Caco-2 (cell line): ENCODE results near the gene RIMKLB. TPM values are rescaled to one million over a fixed set of nuclear protein-coding genes. Genes with fewer than 3 reads are reported as not detected.

Experiments
- BruUV-seq: library from RNA; stranded (reverse); fragments of 400-500 nt; replicated peaks from 2 replicates; lab custom pipeline; 2021; lab: Mats Ljungman, UMichigan
- CTCF ChIA-PET: fragments of 300-600 bp; sonication (Branson Sonifier 250); formaldehyde crosslinking; loops from one replicate; lab custom pipeline; 2022; ENCODE audit warnings: antibody characterized with exemption; lab: Charles Lee
- POLR2A ChIA-PET: fragments of 300-600 bp; sonication (Branson Sonifier 250); formaldehyde crosslinking; loops from one replicate; lab custom pipeline; 2022; ENCODE audit warnings: antibody characterized with exemption; lab: Charles Lee
- DNase-seq, 2 experiments: peaks; one replicate each; pipeline versions ENCODE4 v3.0.0 to v3.0.0-alpha.2; 2020 to 2022
- H3K27me3 ChIP-seq: replicated peaks from 2 replicates; pipeline ENCODE4 v1.6.0; 2011; ENCODE audit warnings: low read length; ENCODE audit not compliant: control insufficient read depth, insufficient read depth
- H3K36me3 ChIP-seq: 2 replicates; pipeline ENCODE4 v1.5.1; 2011; ENCODE audit warnings: low read length; ENCODE audit not compliant: control insufficient read depth, insufficient read depth
- H3K4me1 ChIP-seq: fragments of 250-450 bp; sonication (Bioruptor Pico); 2 replicates; pipeline ENCODE4 v1.5.1; 2020; ENCODE audit warnings: mild to moderate bottlenecking
- H3K4me3 ChIP-seq: 2 replicates; pipeline ENCODE4 v1.5.1; 2011; ENCODE audit warnings: low read depth, mild to moderate bottlenecking, control low read depth, low read length
- H3K9me3 ChIP-seq: fragments of 250-450 bp; sonication (Bioruptor Pico); 2 replicates; pipeline ENCODE4 v1.5.1; 2020; ENCODE audit warnings: mild to moderate bottlenecking, moderate library complexity
- H3K27ac Mint-ChIP-seq: one replicate; pipeline ENCODE4 v1.8.0; 2022; ENCODE audit warnings: mixed read lengths; ENCODE audit not compliant: unreplicated experiment
- H3K27me3 Mint-ChIP-seq: one replicate; pipeline ENCODE4 v1.8.0; 2022; ENCODE audit warnings: mixed read lengths; ENCODE audit not compliant: insufficient read depth, unreplicated experiment
- H3K36me3 Mint-ChIP-seq: one replicate; pipeline ENCODE4 v1.8.0; 2022; ENCODE audit warnings: mild to moderate bottlenecking, mixed read lengths; ENCODE audit not compliant: insufficient read depth, unreplicated experiment
- H3K4me1 Mint-ChIP-seq: one replicate; pipeline ENCODE4 v1.8.0; 2022; ENCODE audit warnings: low read depth, mixed read lengths; ENCODE audit not compliant: unreplicated experiment
- H3K4me3 Mint-ChIP-seq: one replicate; pipeline ENCODE4 v1.8.0; 2022; ENCODE audit warnings: mild to moderate bottlenecking, moderate library complexity, mixed read lengths; ENCODE audit not compliant: unreplicated experiment
- H3K9me3 Mint-ChIP-seq: one replicate; pipeline ENCODE4 v1.8.0; 2022; ENCODE audit warnings: mixed read lengths; ENCODE audit not compliant: unreplicated experiment
- intact Hi-C: fragments of 100-400 bp; cut with micrococcal nuclease; formaldehyde crosslinking; loops from one replicate; pipeline ENCODE4 v1.10.0; 2022; ENCODE audit not compliant: unreplicated experiment
- total RNA-seq: library from RNA; stranded (reverse); gene quantifications from 2 replicates; pipeline ENCODE4 v1.2.3, GENCODE V29; 2022
- TF ChIP-seq, protein P1 (sequence below), 2 experiments: fragments of 200-600 bp in 1 of 2; IDR thresholded peaks; 1 replicate in 1 of 2; 2 replicates in 1 of 2; pipeline versions ENCODE4 v1.5.1 to v1.8.0; 2011 to 2022; ENCODE audit warnings: antibody characterized with exemption in 1 of 2, control low read depth in 1 of 2, inconsistent platforms in 1 of 2, low read depth in 1 of 2, low read length in 1 of 2, mild to moderate bottlenecking in 1 of 2, moderate library complexity in 1 of 2; ENCODE audit not compliant: insufficient read depth in 1 of 2, severe bottlenecking in 1 of 2, unreplicated experiment in 1 of 2

RIMKLB gene
- total RNA-seq, 1 experiment from 2014 or later: 3.3 TPM

DNA sequence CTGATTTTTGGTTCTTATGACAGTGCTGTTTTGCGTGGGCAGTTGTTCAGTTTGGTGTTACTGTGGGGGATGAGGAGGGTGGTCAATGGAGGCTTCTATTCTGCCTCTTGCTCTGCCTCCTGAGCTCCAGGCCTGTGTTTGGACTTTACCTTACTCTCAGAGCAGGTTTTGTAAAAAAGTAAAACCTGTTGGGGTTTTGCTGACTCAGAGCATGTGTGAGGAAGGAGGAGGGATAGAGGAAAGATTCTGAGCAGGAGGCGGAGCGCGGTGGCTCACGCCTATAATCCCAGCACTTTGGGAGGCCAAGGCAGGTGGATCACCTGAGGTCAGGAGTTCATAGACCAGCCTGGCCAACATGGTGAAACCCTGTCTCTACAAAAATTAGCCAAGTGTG lies 131.3 kb downstream of the RIMKLB start:
- no peaks in the 10 kb centered on the region for H3K4me1 ChIP-seq
- POLR2A ChIA-PET: no interaction called here
- DNase-seq: no peak
- BruUV-seq: no TSS peak
- Mint-ChIP-seq H3K27ac (no peak overlapping the region), H3K36me3 (no peaks in the 10 kb centered on the region), H3K27me3 (peaks cover 9% of the 10 kb centered on the region), H3K4me1 (peaks cover 5% of the 10 kb centered on the region), H3K9me3 (peaks cover 10% of the 10 kb centered on the region), H3K4me3 (no peak overlapping the region)
- intact Hi-C loops: no loop called here
- H3K4me3 ChIP-seq: no peak overlapping the region
- CTCF ChIA-PET: no interaction called here
- H3K9me3 ChIP-seq: peaks cover 4% of the 10 kb centered on the region; the same call in 1 of the 2 replicates
- TF ChIP-seq, protein P1, sequence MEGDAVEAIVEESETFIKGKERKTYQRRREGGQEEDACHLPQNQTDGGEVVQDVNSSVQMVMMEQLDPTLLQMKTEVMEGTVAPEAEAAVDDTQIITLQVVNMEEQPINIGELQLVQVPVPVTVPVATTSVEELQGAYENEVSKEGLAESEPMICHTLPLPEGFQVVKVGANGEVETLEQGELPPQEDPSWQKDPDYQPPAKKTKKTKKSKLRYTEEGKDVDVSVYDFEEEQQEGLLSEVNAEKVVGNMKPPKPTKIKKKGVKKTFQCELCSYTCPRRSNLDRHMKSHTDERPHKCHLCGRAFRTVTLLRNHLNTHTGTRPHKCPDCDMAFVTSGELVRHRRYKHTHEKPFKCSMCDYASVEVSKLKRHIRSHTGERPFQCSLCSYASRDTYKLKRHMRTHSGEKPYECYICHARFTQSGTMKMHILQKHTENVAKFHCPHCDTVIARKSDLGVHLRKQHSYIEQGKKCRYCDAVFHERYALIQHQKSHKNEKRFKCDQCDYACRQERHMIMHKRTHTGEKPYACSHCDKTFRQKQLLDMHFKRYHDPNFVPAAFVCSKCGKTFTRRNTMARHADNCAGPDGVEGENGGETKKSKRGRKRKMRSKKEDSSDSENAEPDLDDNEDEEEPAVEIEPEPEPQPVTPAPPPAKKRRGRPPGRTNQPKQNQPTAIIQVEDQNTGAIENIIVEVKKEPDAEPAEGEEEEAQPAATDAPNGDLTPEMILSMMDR (IDR thresholded peaks at IDR 0.05; ENCODE audit: insufficient read depth in 1 of 2, low read depth in 1 of 2, low read length in 1 of 2, severe bottlenecking in 1 of 2, unreplicated experiment in 1 of 2): no peak
- H3K36me3 ChIP-seq: no peaks in the 10 kb centered on the region
- no peaks in the 10 kb centered on the region for H3K27me3 ChIP-seq

DNA sequence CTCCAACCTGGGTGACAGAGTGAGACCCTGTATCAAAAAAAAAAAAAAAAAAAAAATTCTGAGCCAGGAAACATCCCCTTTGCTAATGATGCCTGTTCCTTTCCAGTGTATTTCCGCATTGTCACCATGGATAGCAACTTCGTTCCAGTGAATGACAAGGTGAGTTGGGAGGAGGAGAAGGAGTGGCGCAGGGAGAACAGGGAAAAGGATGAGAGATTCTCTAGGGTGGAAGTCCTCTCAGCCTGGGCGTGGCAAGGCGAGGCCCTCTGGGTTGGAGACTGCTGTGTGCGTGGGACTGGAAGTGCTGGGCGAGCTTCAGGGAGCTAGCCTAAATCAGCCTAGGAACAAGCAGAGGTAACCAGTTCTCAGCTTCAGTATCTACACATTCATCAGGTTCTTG lies 131.8 kb downstream of the RIMKLB start:
- Histone ChIP-seq H3K27me3 (no peaks in the 10 kb centered on the region), H3K4me3 (no peak overlapping the region), H3K36me3 (no peaks in the 10 kb centered on the region), H3K4me1 (no peaks in the 10 kb centered on the region), H3K9me3 (peaks cover 4% of the 10 kb centered on the region; the same call in 1 of the 2 replicates)
- no peak overlapping the region for H3K4me3 Mint-ChIP-seq
- H3K36me3 Mint-ChIP-seq: no peaks in the 10 kb centered on the region
- BruUV-seq: no TSS peak
- H3K4me1 Mint-ChIP-seq: peaks cover 5% of the 10 kb centered on the region
- H3K27ac Mint-ChIP-seq: no peak overlapping the region
- TF ChIP-seq, protein P1 (IDR thresholded peaks at IDR 0.05; ENCODE audit: insufficient read depth in 1 of 2, low read depth in 1 of 2, low read length in 1 of 2, severe bottlenecking in 1 of 2, unreplicated experiment in 1 of 2): no peak
- POLR2A ChIA-PET: no interaction called here
- H3K9me3 Mint-ChIP-seq: peaks cover 10% of the 10 kb centered on the region
- peaks cover 9% of the 10 kb centered on the region for H3K27me3 Mint-ChIP-seq
- intact Hi-C loops: no loop called here
- DNase-seq: no peak
- CTCF ChIA-PET: no interaction called here

DNA sequence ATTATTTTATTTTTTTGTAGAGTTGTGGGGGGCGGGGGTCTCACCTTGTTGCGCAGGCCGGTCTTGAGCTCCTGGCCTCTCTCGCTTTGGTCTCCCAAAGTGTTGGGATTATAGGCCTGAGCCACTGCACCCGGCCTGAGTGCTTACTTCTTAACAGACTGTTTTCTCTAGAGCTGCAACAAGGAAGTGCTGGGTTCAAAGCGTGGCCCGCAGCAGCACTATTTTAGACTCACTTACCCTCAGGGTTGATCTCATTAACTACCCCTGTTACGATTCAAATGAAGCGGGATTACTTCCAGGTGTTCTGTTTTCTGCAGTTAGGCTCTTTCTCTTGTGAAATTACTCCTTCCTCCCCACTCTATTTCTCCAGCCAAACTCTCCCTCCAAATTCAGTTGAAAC lies 133.3 kb downstream of the RIMKLB start:
- Histone ChIP-seq H3K4me1 (no peaks in the 10 kb centered on the region), H3K36me3 (no peaks in the 10 kb centered on the region), H3K9me3 (peaks cover 2% of the 10 kb centered on the region; the same call in 1 of the 2 replicates), H3K27me3 (no peaks in the 10 kb centered on the region), H3K4me3 (no peak overlapping the region)
- Mint-ChIP-seq H3K27me3 (peaks cover 14% of the 10 kb centered on the region), H3K4me1 (peaks cover 5% of the 10 kb centered on the region), H3K36me3 (no peaks in the 10 kb centered on the region), H3K27ac (no peak overlapping the region), H3K9me3 (peaks cover 10% of the 10 kb centered on the region), H3K4me3 (no peak overlapping the region)
- intact Hi-C loops: no loop called here
- no TSS peak for BruUV-seq
- POLR2A ChIA-PET: interaction anchor here (0.6 kb wide), 1 partner anchor 70 kb away, joined by 10 read pairs; no protein-coding TSS in a partner anchor
- TF ChIP-seq, protein P1 (IDR thresholded peaks at IDR 0.05; ENCODE audit: insufficient read depth in 1 of 2, low read depth in 1 of 2, low read length in 1 of 2, severe bottlenecking in 1 of 2, unreplicated experiment in 1 of 2): no peak
- DNase-seq: no peak
- CTCF ChIA-PET: no interaction called here
